G401 (cell line): ENCODE measurements around the gene KLC3. TPM values are rescaled to one million over a fixed set of nuclear protein-coding genes. Genes with fewer than 3 reads are reported as not detected.
"Not testable (repeated sequence)": the region's sequence is repeated elsewhere in the genome, so short reads cannot be mapped to it uniquely, and the experiment has no call there.

Experiments
- DNase-seq: peaks from one replicate; pipeline ENCODE4 v3.0.0-alpha.2; 2015; ENCODE audit warnings: low spot score
- in situ Hi-C: cut with HindIII; loops from 2 replicates; pipeline ENCODE4 v1.10.0; 2016; ENCODE audit warnings: low sequenced_read_pairs, mixed read lengths
- total RNA-seq: library from RNA; depleted of rRNA; stranded (reverse); fragments of >200 nt; shearing (Covaris generic); gene quantifications from 2 replicates; pipeline ENCODE4 v1.2.3, GENCODE V29; 2014; rRNA removed

KLC3 gene
- total RNA-seq: 9.7 and 18.6 TPM in 2 replicates

DNA sequence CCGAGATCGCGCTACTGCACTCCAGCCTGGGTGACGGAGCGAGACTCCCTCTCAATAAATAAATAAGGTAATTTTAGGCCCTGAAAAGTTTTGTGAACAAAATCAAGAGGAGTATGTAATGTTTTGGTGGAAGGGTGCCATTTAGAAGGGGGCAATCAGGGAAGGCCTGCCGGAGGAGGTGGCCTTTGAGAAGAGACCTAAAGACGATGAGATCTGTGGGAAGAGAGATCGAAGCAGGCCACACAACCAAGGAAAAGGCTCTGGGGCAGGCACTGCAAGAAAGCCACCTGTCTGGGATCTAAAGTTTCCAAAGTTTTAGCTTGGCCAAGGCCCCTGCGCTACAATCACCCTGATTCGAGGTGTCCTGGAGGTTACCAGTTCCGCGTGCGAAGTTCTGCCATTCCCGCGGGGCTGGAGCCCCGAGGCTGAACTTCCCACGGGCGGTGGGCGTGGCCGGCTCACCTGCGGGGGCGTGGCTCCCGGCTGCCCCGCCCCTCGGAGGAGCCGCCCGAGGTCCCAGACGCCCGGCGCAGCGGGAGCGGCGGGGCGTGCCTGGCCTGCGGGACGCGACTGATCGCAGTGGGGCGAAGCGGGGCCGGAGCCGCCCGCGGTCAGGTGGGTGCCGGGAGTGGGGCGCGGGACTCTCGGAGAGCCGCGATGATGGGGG, at the start of gene KLC3:
Gene KLC3, plus strand, starts transcription at position 519 of the 667 bp plus-strand sequence. CDS start 4,792 bp downstream, outside the sequence.
- in situ Hi-C loops: no loop called here
- no peak for DNase-seq

DNA sequence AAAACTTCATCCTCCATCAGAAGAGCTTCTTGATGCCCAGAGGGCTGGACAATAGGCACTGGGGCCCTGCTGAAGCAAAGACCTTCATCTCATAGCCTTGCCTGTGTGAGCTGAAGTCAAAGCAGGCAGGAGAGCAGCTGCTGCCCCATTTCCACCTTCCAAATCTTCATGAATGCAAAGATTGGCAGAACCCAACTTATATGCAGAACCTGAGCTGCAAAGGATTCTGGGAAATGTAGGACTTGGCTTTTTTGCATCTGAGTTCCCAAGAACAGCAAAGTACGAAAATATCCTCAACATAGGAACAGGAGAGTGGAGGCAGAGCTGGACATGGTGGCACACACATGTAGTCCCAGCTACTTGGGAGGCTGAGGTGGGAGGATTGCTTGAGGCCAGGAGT, 48.7 kb upstream of the KLC3 start:
- in situ Hi-C loops: no loop called here
- no peak for DNase-seq

DNA sequence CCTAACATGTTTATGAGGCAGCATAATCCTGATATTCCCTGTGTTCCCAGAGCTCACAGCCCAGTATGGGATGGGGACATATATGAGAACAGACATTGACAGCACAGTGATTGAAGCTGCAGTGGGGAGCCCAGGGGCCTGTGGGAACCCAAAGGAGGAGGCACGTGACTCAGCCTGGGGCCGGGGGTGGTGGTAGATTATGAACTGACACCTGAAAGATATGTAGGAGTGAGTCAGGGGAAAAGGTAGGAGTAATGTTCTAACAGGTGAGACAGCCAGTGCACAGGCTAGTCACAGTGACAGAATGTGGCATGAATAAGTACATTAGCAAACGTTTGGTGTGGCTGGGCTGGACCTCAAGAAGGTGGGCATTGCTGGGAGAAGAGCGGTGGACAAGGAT, 46.9 kb upstream of the KLC3 start:
- in situ Hi-C loops: no loop called here
- no peak for DNase-seq

DNA sequence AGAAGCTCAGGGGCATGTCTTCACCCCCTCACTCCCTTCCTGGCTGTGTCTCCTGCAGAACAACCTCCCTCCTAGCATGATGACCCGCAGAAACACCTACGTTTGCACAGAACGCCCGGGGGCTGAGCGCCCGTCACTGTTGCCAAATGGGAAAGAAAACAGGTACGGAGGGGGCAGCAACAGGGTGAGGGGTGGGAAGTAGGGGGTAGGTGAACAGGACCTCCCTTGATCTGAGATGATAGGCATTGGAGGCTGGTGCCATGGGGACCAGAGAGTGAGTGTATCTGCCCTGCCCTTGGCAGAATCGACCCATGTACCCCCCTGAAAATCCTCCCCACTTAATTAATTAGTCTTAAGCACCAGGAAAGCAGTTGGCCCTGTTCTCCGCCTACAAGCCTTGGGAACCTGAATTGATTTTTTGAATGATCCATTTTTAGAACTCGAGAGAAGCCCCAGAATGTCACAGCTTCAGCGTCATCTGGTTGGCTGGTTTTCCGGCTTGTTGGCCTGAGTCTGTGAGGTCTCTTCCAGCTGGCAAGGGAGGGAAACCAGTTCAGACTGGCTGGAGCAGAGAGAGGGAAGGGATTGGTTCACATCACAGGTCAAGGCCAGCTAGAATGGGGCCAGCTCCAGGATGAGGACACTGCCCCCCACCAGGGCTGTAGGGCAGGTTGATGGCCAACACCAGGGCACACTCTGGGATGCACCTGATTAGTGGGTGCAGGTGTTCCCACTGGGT, 46.1 kb upstream of the KLC3 start:
- in situ Hi-C loops: no loop called here
- DNase-seq: peak; percentile 79

DNA sequence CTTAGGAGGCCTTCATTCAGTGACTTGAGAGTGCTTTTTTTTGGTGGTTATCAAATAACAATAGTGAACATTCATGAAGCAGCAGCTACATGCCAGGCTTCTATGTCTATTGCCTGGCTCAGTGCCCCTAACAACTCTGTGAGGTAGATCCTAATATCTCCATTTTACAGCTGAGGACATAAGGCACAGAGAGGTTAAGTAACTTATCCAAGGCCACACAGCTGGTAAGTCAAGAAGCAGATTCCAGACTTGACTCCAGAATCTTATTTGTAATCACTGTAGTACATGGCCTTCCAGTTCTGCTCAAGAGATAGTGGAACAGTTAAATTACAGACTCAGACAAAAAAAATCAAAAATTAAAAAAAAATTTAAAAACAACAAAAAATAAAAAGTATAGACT, 44.7 kb upstream of the KLC3 start:
- in situ Hi-C loops: no loop called here
- DNase-seq: no peak

DNA sequence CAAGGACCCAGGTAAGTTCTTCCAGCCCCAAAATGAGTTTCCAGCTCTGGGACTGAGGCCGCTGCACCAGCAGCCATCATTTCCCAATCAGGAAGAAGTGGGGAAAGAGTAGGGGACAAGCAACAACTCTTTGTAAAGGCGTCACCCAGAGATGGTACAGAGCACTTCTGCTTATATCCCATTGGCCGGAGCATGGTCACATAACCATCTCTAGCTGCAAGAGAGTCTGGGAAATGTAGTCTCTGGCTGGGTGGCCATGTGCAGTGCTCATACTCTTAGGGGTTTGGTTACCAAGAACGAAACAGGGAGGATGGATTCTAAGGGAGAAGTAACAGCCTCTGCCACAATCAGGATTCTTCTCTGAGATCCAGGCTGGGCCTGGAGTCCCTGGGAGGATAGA, 44.2 kb upstream of the KLC3 start:
- no peak for DNase-seq
- in situ Hi-C loops: no loop called here

DNA sequence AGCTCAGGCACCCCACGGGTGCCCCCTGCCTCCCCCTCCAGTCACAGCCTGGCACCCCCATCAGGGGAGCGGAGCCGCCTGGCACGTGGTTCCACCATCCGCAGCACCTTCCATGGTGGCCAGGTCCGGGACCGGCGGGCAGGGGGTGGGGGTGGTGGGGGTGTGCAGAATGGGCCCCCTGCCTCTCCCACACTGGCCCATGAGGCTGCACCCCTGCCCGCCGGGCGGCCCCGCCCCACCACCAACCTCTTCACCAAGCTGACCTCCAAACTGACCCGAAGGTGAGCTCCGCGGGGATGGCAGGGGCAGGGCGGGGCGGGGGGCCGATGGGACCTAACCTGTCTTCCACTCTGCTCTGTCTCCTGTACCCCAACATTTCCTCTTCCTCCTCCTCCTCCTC, 42.9 kb upstream of the KLC3 start:
- in situ Hi-C loops: no loop called here
- no peak for DNase-seq

DNA sequence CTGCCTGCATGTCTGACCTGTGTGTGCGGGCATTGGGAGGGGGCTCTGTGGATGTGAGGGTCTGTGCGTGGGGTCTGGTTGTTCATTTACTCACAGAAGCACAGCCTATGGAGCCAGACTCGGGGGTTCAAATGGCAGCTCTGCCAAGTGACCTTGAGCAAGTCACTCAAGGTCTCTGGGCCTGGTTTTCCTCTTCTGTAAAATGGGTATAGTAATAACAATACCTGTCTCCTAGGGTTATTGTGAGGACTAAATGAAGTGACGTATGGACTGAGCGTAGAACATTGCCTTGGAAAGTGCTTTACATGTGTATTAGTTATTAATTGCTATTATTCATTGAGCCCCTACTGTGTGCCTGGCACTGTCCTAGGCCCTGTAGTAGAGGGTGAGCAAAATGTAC, 42.3 kb upstream of the KLC3 start:
- in situ Hi-C loops: no loop called here
- DNase-seq: no peak

DNA sequence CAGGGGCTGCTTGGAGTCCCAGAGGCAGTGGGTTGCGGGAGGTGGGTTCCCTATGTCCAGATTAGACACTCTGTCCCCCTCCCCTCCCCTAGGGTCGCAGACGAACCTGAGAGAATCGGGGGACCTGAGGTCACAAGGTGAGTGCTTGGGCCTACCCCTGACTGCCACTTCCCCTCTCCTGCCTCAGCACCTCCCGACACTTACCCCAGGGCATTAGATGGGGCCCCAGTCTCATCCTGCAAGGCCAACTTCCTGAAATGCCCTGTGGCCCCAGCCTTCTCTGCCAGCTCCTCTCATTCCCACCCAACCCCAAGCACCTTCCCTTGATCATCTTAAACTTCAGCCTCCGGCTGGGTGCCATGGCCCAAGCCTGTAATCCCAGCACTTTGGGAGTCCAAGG, 40.8 kb upstream of the KLC3 start:
- in situ Hi-C loops: no loop called here

DNA sequence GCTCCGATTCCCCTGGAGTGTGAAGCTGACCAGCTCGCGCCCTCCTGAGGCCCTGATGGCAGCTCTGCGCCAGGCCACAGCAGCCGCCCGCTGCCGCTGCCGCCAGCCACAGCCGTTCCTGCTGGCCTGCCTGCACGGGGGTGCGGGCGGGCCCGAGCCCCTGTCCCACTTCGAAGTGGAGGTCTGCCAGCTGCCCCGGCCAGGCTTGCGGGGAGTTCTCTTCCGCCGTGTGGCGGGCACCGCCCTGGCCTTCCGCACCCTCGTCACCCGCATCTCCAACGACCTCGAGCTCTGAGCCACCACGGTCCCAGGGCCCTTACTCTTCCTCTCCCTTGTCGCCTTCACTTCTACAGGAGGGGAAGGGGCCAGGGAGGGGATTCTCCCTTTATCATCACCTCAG, 38.1 kb upstream of the KLC3 start:
- in situ Hi-C loops: no loop called here
- DNase-seq: no peak

More for the DNA sequence above, 40.8 kb upstream of the KLC3 start:
- no peak for DNase-seq

DNA sequence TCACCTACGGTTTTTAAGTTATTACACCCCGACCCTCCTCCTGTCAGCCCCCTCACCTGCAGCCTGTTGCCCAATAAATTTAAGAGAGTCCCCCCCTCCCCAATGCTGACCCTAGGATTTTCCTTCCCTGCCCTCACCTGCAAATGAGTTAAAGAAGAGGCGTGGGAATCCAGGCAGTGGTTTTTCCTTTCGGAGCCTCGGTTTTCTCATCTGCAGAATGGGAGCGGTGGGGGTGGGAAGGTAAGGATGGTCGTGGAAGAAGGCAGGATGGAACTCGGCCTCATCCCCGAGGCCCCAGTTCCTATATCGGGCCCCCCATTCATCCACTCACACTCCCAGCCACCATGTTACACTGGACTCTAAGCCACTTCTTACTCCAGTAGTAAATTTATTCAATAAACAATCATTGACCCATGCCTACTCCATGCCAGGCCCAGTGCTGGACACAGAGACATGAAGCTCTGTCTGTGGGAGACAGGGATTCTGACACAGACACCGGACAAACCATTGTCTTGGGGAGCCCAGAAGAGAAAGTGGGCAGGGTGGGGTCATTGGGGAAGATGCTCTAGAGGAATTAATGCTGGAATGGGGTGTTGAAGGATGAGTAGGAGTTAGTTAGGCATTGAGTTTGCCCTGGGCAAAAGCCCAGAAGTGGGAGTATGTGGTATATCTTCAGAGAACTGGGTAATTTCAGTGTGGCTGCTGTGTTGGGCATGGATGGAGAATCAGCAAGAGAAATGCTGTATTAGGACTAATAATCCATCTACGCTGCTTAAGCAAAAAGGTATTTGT, 37.1 kb upstream of the KLC3 start:
- in situ Hi-C loops: no loop called here
- DNase-seq: no peak

DNA sequence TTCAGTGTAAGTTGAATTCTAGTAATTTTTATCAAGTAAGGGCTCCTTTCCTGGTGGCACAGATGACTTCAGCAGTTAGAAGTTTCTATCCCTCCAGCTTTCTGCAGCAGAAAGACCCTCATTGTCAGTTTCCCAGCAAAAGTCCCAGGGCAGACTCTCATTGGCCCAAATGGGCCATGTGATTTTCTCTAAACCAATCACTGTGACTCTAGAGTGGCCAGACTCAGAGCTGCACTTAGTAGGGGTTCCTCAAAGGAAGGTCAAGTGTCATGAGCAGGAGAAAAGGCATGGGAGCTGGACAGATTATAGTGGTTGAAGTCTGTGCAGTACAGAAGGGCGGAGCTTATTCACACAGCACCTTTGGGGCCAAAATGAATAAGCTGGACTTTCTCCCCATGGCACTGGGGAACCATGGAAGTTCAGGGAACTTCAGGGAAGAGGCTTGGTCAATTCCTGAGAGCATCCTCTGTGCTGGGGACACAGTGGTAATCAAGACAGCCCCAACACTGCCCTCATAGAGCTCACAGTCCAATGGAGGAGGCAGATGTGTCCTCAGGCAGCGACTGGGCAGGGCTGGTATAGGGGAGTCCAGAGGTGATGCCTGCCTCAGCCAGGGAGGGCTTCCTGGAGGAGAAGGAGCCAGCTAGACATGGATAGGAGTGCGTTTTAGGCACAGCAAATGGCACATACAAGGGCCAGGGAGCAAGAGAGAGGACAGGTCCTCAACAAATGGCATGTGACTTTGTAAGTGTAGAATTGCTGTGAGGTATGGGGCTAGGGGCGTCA, 36.2 kb upstream of the KLC3 start:
- in situ Hi-C loops: no loop called here

DNA sequence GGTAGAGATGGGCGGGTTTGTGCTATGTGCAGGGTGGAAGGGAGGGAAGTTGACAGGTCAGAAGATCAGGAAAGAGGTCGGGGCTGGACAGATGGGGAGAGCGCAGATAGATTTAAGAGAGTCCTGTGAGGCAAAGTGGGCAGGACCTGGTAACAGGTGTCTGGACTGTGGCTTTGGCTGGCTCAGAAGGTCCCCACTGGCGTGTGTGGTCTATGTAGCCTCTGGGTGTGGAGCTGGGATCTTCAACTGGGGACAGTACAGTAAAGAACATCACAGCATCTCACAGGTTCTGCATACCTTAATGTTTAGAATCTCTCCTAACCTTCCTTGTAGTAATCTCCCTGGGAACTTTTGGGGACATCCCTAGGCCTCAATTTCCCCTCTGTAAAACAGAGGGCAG, 35.5 kb upstream of the KLC3 start:
- in situ Hi-C loops: loop anchor here (5.0 kb wide), 1 partner anchor 73 kb away; no protein-coding TSS in a partner anchor
- DNase-seq: no peak

More for the DNA sequence above, 36.2 kb upstream of the KLC3 start:
- DNase-seq: no peak

DNA sequence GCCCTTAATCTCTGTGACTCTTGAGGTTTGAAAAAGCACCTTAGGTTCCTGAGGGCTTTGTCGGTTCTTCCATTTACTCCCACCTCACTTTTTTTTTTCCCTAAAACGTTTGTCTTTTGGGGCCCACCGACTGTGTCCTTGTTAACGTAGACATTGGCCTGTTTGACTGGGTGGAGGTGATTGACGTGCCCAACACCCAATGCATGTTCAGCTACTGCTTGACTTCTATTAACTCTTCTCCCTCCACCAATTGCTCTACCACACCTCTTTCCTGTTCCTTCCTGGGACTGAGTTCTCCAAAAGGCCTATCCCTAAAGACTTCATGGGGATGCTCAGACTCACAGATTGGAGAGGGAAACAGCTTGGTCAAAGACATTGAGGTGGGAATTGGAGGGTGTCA, 35.1 kb upstream of the KLC3 start:
- DNase-seq: peak; percentile 21

DNA sequence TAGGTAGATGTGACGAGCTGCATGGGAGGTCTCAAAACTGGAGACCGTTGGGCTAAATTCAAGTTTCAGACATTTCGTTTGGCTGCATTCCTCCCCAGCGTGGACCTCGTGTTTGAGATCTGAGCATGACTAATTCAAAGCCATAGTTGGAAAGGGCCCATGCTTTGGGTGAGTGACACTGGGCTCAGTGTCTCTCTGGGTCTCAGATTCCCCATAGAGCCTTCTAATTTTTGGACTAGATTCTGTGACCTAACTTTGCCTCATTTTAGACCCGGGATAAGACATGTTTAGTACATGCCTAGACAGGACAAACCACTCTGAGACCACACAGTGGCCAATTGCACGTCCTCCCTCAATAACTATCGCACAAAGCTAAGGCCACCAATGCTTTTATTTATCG, 34.5 kb upstream of the KLC3 start:
- DNase-seq: no peak
- in situ Hi-C loops: loop anchor here (5.0 kb wide), 1 partner anchor 74 kb away; no protein-coding TSS in a partner anchor

More for the DNA sequence above, 35.1 kb upstream of the KLC3 start:
- in situ Hi-C loops: loop anchor here (5.0 kb wide), 1 partner anchor 73 kb away; no protein-coding TSS in a partner anchor

DNA sequence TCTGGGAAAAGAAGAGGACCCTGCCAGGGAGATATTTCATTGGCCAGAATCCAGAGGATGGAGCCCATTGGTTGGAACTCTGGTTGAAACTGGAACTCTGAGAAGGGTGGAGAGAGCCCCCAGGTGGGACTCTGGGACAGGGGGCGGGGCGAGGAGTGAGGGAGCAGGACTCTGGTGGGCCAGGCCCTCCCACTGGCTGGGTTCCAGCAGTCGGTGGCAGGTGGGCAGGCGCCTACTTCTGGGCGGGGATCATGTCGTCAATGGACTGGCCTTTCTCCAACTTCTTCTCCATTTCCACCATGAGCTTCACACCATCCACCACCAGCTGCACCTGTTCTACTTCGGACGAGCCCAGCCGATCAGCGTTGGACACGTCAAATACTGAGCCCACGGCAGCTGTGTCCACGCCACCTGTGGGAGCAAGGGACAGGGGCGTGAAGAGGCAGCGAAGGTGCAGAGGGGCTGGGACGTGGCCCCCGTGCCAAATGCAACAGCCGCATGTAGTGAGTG, 34.0 kb upstream of the KLC3 start:
- in situ Hi-C loops: loop anchor here (5.0 kb wide), 1 partner anchor 74 kb away; no protein-coding TSS in a partner anchor
- DNase-seq: no peak

DNA sequence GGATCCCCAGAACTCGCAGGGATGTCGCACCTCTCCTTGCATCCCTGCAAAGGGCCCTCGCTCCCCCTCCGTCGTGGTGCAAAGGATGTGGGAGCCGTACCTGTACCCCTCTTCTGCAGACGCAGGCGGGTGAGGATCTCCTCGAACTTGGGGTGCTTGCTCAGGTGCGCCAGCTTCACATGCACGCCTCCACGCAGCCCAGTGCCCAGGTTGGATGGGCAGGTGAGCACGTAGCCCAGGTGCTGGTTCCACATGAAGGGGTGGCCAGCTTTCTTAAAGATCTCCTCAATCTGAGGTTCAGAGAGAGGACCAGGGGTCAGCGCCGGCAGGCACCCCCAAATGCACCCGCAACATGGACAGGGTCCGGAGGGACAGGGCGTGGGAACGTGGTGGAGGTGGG, 33.2 kb upstream of the KLC3 start:
- in situ Hi-C loops: loop anchor here (5.0 kb wide), 1 partner anchor 75 kb away; no protein-coding TSS in a partner anchor
- no peak for DNase-seq

DNA sequence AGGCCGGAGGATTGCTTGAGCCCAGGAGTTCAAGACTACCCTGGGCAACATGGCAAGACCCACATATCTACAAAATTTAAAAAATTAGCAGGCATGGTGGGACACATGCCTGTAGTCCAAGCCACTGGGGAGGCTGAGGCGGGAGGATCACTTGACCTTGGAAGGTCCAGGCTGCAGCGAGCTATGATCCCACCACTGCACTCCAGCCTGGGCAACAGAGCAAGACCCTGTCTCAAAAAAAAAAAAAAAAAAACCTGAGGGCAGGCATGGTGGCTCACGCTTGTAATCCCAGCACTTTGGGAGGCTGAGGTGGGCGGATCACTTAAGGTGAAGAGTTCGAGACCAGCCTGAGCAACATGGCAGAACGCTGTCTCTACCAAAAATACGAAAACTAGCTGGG, 31.2 kb upstream of the KLC3 start:
- DNase-seq: not testable (repeated sequence)
- in situ Hi-C loops: loop anchor here (5.0 kb wide), 1 partner anchor 77 kb away; no protein-coding TSS in a partner anchor

DNA sequence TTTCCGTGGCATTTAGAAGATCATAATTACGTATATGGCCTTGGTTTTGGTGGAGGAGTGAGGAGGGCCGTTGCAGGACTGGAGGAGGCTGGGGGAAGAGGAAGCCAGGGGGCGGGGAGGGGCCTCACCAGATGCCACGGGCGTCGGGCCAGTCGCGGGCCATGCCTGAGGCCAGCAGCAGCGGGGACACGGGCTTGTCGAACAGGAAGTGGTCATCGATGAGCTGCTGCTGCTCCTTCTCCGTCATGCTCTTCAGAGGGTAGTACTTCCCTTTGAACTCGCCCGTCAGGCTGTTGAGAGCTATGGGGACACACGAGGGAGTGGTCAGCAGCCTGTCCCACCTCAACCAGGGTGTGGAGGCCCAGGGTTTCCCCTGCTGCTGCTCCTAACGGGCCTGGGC, 28.9 kb upstream of the KLC3 start:
- in situ Hi-C loops: no loop called here
- DNase-seq: no peak
